A673 (cell line): ENCODE measurements around the gene CDHR3. TPM values are rescaled to one million over a fixed set of nuclear protein-coding genes. Genes with fewer than 3 reads are reported as not detected.

Experiments
- BruUV-seq: library from RNA; stranded (reverse); fragments of 400-500 nt; replicated peaks from 2 replicates; lab custom pipeline; 2021; lab: Mats Ljungman, UMichigan
- CTCF ChIA-PET: fragments of 300-600 bp; sonication (Branson Sonifier 250); formaldehyde crosslinking; loops from one replicate; lab custom pipeline; 2022; ENCODE audit warnings: antibody characterized with exemption; lab: Charles Lee
- POLR2A ChIA-PET: fragments of 300-600 bp; sonication (Branson Sonifier 250); formaldehyde crosslinking; loops from one replicate; lab custom pipeline; 2022; ENCODE audit warnings: antibody characterized with exemption; ENCODE audit not compliant: low non-redundant PET; lab: Charles Lee
- DNase-seq: peaks from one replicate; pipeline ENCODE4 v3.0.0-alpha.2; 2015; ENCODE audit warnings: low spot score
- H3K27ac ChIP-seq: fragments of 200-600 bp; sonication (generic); 2 replicates; pipeline ENCODE4 v1.5.1; 2016; ENCODE audit warnings: mixed run types, low read depth, mild to moderate bottlenecking, mixed read lengths, antibody characterized with exemption, low read length; ENCODE audit not compliant: poor library complexity, severe bottlenecking
- H3K27me3 ChIP-seq: fragments of 200-600 bp; sonication (generic); replicated peaks from 2 replicates; pipeline ENCODE4 v1.6.1; 2017; ENCODE audit warnings: mixed run types, low read depth, mild to moderate bottlenecking, mixed read lengths, antibody characterized with exemption, low read length; ENCODE audit not compliant: insufficient read depth, poor library complexity
- H3K36me3 ChIP-seq: fragments of 200-600 bp; sonication (generic); 2 replicates; pipeline ENCODE4 v1.6.1; 2016; ENCODE audit warnings: mixed run types, mild to moderate bottlenecking, mixed read lengths, antibody characterized with exemption, low read length; ENCODE audit not compliant: insufficient read depth, poor library complexity, severe bottlenecking
- H3K4me1 ChIP-seq: fragments of 200-600 bp; sonication (generic); 2 replicates; pipeline ENCODE4 v1.6.1; 2017; ENCODE audit warnings: mixed run types, mild to moderate bottlenecking, mixed read lengths, antibody characterized with exemption, low read length; ENCODE audit not compliant: insufficient read depth, poor library complexity, severe bottlenecking
- H3K4me3 ChIP-seq: fragments of 200-600 bp; sonication (generic); 2 replicates; pipeline ENCODE4 v1.5.1; 2016; ENCODE audit warnings: low read depth, mixed run types, mild to moderate bottlenecking, mixed read lengths, low read length; ENCODE audit not compliant: poor library complexity, severe bottlenecking
- H3K9me3 ChIP-seq: fragments of 200-600 bp; sonication (generic); 2 replicates; pipeline ENCODE4 v1.6.1; 2016; ENCODE audit warnings: mixed run types, low read depth, mild to moderate bottlenecking, mixed read lengths, antibody characterized with exemption, low read length; ENCODE audit not compliant: poor library complexity, severe bottlenecking
- CTCF ChIP-seq: fragments of 300-800, 200-600 bp; sonication (generic); conservative IDR thresholded peaks from 2 replicates; pipeline ENCODE4 v1.5.1; 2017; ENCODE audit warnings: low read depth, mild to moderate bottlenecking, antibody characterized with exemption, low read length, moderate library complexity, mixed read lengths
- EZH2 ChIP-seq: fragments of 200-600 bp; sonication (generic); IDR thresholded peaks from 2 replicates; pipeline ENCODE4 v1.6.1; 2017; ENCODE audit warnings: borderline replicate concordance, low read depth, mild to moderate bottlenecking, mixed read lengths, antibody characterized with exemption, low read length; ENCODE audit not compliant: poor library complexity, severe bottlenecking
- intact Hi-C: fragments of 100-400 bp; cut with micrococcal nuclease; formaldehyde crosslinking; loops from one replicate; pipeline ENCODE4 v1.10.0; 2022; ENCODE audit not compliant: unreplicated experiment
- total RNA-seq: library from RNA; stranded (reverse); gene quantifications from 2 replicates; pipeline ENCODE4 v1.2.3, GENCODE V29; 2021

CDHR3 gene
- total RNA-seq, 1 experiment from 2014 or later, result 13.9 TPM

- Histone ChIP-seq H3K36me3 (no peaks in the 10 kb centered on the region), H3K27ac (no peak overlapping the region), H3K27me3 (no peaks in the 10 kb centered on the region), H3K9me3 (no peaks in the 10 kb centered on the region), H3K4me1 (peaks cover 41% of the 10 kb centered on the region), H3K4me3 (no peak overlapping the region)
- DNase-seq, result no peak
- CTCF ChIA-PET, result no interaction called here
- no TSS peak for BruUV-seq
- TF ChIP-seq CTCF (no peak), EZH2 (no peak)
- POLR2A ChIA-PET, result no interaction called here
- intact Hi-C loops, result loop anchor here (10.0 kb wide), 1 partner anchor 280 kb away; no protein-coding TSS in a partner anchor
Observed at GRCh38 chr7:105935250-105935649, 27.8 kb upstream of the CDHR3 start.

GRCh38 chr7:105937411-105937810 lies 25.7 kb upstream of the CDHR3 start:
- TF ChIP-seq EZH2, result no peak
- no peak for TF ChIP-seq CTCF
- no peak for DNase-seq
- BruUV-seq, result no TSS peak
- Histone ChIP-seq H3K4me1 (peaks cover 20% of the 10 kb centered on the region), H3K27me3 (no peaks in the 10 kb centered on the region), H3K27ac (no peak overlapping the region), H3K36me3 (no peaks in the 10 kb centered on the region), H3K4me3 (no peak overlapping the region), H3K9me3 (no peaks in the 10 kb centered on the region)
- ChIA-PET CTCF (no interaction called here), POLR2A (no interaction called here)
- intact Hi-C loops, result loop anchor here (10.0 kb wide), 1 partner anchor 283 kb away; no protein-coding TSS in a partner anchor

DNA sequence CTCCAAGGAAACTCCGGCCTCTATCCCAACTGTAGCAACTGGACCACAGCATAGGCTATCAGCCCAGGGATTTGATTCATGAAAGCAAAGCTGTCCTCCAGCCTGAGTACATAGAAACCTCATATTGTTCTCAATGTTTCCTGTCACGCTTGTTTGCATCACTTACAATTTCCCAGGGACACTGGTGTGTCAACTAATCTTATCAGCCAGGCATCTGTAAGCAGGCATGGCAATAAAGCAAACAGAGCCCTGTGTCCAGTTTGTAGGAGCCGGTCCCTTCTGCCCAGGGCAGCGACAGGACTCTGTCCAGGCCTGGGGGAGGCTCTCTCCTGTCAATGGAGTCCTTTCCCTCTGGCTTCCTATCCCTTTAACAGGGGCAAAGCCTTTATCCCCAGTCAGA lies 23.0 kb upstream of the CDHR3 start:
- DNase-seq, result peak; percentile 34

More for the DNA sequence above, 23.0 kb upstream of the CDHR3 start:
- Histone ChIP-seq H3K27ac (no peak overlapping the region), H3K36me3 (no peaks in the 10 kb centered on the region), H3K4me3 (no peak overlapping the region), H3K27me3 (no peaks in the 10 kb centered on the region), H3K9me3 (no peaks in the 10 kb centered on the region), H3K4me1 (no peaks in the 10 kb centered on the region)
- no TSS peak for BruUV-seq
- ChIA-PET CTCF (no interaction called here), POLR2A (no interaction called here)
- intact Hi-C loops, result no loop called here
- TF ChIP-seq CTCF (no peak), EZH2 (no peak)
